ENCODE results near the gene VSIR.

The VSIR gene

DNA sequence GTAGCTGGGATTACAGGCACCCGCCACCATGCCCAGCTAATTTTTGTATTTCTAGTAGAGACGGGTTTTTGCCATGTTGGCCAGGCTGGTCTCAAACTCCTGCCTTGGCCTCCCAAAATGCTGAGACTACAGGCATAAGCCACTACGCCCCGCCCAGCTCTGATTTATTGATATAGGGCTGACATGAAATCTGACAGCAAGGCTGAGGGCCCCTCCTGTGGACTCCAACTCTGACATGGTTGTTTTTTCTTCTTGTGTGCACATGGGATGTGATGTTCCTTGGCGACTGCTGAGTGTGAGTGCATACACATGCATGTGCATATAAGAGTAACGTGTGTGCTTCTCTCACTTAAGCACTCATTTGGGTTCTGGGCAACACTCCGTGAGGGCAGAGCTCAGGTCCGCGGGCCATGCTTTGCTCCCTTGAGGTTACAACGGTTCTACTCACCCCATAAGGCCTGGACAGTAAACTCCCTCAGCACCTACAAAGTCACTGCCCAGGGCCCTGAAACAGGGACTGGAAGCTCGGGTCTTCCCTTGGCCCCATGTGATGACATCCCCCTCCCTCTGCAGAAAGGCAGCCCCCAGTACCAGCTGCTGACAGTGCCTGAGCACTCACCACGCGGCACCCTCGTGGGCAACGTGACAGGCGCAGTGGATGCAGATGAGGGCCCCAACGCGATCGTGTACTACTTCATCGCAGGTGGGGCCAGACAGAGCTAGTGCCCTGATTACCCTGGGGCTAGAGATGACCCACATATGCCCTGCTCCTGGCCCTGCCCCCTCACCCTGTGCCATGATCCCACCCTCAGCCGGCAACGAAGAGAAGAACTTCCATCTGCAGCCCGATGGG, 33.6 kb upstream of the VSIR start:
- DNase-seq = no peak

DNA sequence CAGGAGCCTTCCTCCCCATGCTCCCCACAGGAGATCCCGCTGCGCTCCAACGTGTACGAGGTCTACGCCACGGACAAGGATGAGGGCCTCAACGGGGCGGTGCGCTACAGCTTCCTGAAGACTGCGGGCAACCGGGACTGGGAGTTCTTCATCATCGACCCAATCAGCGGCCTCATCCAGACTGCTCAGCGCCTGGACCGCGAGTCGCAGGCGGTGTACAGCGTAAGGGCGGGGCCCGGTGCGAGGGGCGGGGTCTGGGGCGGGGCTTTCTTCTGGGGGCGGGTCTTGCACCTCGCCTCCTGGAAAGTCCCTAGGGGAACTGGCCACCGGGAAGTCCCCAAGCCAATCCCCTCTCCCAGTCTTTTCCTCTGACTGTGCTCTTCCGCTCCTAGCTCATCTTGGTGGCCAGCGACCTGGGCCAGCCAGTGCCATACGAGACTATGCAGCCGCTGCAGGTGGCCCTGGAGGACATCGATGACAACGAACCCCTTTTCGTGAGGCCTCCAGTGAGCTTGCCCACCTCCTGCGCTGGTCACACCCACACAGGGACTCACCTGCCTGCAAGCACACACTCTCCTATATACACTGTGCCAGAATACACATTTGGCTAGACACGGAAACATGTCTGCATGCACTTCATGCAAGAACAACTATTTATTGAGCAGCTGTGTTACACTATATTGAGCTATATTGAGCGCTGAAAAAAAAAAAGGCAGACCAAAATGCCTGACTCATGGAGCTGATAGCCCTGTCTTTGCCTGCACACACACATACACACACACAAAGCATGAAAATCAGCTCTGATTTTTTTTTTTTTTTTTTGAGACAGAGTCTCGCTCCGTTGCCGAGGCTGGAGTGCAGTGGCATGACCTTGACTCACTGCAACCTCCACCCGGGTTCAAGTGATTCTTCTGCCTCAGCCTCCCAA, 32.7 kb upstream of the VSIR start:
- no peak for DNase-seq

GRCh38 chr10:71804077-71804476, 30.8 kb upstream of the VSIR start:
- no peak for DNase-seq

DNA sequence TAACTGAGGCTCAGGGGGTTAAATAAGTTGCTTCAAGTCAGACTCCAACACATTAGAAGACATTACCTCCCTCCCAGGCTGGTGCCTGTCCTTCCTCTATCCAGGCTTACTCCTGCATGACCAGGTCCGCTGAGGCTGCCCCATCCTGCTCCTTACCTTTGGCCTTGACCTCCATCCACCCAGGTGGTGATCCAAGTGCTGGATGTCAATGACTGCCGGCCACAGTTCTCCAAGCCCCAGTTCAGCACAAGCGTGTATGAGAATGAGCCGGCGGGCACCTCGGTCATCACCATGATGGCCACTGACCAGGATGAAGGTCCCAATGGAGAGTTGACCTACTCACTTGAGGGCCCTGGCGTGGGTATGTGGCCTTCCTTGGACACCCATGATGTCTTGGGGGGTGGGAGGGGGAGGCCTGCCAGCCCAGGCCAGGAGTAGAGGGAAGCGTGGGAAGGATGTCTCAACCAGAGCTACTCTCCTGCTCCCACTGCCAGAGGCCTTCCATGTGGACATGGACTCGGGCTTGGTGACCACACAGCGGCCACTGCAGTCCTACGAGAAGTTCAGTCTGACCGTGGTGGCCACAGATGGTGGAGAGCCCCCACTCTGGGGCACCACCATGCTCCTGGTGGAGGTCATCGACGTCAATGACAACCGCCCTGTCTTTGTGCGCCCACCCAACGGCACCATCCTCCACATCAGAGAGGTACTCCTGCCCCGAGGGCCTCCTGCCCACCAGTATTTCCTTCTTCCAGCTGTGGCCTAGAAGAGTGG, 29.6 kb upstream of the VSIR start:
- DNase-seq = no peak

DNA sequence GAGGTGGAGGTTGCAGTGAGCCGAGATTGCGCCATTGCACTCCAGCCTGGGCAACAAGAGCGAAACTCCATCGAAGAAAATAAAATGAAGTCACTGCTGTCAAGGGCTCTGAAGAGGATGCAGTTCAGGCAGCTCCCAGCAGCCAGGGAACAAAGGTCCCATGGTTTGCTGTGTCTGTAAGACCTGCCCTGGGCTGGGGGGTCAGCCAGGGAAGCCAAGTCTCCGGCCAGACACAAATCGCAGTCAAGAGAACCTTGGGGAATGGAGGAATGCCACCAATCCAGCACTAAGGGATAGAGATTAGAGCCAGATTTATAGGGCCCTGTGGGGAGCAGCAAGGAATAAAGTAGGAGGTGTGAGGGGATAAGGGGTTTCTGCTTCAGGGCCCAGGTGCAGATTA, 28.9 kb upstream of the VSIR start:
- no peak for DNase-seq

DNA sequence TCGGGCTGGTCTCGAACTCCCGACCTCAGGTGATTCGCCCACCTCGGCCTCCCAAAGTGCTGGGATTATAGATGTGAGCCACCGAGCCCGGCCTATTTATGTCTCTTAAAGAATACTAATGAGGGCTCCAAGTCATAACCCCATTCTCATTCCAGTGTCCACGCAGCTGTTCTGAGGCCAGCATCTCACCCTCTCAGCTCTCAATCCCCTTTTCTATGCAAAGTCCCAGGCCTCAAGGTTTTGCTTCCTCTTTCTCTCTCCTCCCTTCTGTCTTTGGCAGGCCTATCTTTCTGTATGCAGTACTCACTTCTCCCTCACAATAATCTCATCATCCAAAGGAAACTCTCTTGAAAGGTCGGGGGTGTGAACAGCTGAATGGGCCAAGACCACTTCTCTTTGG, 28.0 kb upstream of the VSIR start:
- DNase-seq = no peak

- no peak for DNase-seq
Measured at GRCh38 chr10:71799608-71800453, 26.5 kb upstream of the VSIR start.

DNA sequence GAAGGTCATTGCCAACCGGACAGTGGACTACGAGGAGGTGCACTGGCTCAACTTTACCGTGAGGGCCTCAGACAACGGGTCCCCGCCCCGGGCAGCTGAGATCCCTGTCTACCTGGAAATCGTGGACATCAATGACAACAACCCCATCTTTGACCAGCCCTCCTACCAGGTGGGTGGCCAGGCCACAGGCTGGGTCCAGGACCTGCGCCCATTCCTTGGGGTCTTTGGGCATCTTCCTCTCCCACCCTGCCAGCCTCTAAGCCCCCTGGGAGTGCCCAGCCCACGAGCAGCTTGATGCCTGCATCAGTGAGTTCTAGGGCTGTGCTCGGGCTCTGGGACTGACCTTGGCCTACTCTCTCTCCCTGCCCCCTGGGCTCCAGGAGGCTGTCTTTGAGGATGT, 25.8 kb upstream of the VSIR start:
- no peak for DNase-seq

GRCh38 chr10:71798308-71798624, 24.9 kb upstream of the VSIR start:
- no peak for DNase-seq

GRCh38 chr10:71797533-71798307, 24.4 kb upstream of the VSIR start:
- DNase-seq = no peak

DNA sequence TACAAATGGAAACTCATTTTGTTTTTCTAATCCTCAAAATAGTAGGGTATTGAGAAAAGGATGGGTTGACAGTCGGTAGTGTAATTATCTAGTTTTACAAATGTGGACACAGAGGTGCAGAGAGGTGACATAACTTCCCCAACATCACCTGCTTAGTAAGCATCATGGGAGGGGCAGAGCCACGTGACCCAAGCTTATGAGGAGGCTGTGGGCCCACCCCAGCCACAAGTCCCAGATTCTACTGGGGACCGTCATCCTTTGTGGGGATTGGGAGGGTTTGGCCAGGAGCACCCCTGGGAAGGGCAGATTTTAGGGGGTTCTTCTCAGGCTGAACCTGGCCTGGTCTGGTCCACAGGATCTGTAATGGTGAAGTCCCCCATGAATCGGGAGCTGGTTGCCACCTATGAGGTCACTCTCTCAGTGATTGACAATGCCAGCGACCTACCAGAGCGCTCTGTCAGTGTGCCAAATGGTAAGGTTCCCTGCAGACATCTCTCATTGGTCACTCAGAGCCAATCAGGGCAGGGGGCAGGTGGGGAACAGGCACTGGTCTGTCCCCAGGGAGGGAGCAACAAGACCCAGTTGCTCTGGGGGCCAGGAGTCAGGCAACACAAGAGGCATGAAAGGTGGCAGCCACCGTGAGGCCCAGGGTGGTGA, 23.6 kb upstream of the VSIR start:
- no peak for DNase-seq

- no peak for DNase-seq
Measured at GRCh38 chr10:71795248-71795647, 21.9 kb upstream of the VSIR start.

GRCh38 chr10:71790749-71791440, 17.6 kb upstream of the VSIR start:
- DNase-seq = no peak

DNA sequence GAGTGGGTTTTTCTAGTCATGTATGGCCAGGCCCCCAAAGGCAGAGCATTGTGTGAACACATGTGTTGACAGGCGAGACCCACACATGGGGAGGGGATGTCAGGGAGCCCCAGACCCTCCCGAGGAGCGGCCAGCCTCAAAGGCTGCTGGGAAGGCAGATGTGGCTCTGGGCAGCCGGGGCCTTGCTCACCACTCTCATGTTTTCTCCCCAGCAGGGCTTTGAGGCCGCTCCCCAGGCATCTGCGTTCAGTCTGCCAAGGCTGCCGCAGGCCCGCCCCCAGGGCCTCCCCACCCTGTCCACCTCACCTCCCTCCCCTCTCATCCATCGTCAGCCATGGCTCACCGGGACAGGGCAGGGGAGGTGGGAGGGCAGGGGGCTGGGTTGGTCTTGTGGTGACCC, 16.6 kb upstream of the VSIR start:
- DNase-seq = no peak

- DNase-seq = no peak
Measured at GRCh38 chr10:71788954-71789353, 15.6 kb upstream of the VSIR start.

DNA sequence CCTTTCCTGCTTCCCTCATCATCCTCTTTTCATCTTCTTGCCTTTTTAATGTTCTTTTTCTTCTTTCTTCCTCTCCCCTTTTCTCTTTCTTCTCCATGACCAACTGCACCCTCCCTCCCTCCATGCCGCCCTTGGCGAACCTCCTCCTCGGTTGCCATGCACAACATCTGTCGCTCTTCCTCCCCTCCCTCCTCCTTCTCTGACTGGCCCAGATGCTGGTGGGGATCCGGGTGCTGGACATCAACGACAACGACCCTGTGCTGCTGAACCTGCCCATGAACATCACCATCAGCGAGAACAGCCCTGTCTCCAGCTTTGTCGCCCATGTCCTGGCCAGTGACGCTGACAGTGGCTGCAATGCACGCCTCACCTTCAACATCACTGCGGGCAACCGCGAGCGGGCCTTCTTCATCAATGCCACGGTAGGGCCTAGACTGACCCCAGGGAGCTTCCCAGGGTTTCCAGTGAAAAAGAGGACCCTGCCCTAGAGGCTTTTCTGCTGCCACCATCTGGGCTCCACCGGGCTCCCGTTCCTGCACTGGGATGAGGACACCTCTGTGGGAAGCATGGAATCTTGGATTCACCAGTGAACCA, 11.5 kb upstream of the VSIR start:
- DNase-seq = no peak

DNA sequence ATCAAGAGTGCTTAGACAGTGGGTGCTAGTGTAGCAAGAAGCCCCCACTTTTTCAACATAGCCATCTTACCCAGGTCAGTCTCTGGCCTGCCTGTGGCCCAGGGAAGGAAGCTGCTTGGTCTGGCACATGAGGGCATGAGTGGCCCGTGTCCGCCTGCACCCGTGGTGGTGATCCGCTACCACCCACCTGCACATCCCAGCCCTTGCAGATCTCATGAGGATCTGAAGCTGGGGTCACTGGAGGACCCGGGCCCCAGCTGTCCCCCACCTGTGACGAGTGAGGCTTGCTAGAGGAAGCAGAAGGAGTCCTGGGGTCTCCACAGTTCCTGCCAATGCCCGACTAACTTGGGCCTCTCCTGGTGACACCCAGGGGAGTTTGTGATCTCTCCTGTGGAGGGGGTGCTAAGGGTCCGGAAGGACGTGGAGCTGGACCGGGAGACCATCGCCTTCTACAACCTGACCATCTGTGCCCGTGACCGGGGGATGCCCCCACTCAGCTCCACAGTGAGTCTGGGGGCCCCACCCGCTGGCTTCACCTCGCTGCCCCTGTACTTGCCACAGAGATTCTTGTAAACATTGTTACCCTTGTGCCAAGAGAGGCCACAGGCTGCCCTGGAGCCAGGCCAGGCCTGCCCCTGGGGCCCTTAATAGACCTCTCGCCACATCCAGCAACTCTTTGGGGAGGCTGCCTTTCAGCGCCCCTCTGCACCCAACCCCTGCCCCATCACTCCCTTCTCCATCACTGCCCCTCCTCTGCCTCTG, 10.8 kb upstream of the VSIR start:
- DNase-seq = no peak

GRCh38 chr10:71782917-71783490, 9.7 kb upstream of the VSIR start:
- no peak for DNase-seq
